DMS114 treated with DMSO at 0.1 percent for 48 hours (cell line): ENCODE results near the gene PTPN4.
"Not testable (repeated sequence)": the region's sequence is repeated elsewhere in the genome, so short reads cannot be mapped to it uniquely, and the experiment has no call there.

Source experiments
- DNase-seq: peaks from one replicate; lab custom pipeline; 2025; ENCODE audit not compliant: unreplicated experiment; lab: John Stamatoyannopoulos, UW

PTPN4 gene

DNA sequence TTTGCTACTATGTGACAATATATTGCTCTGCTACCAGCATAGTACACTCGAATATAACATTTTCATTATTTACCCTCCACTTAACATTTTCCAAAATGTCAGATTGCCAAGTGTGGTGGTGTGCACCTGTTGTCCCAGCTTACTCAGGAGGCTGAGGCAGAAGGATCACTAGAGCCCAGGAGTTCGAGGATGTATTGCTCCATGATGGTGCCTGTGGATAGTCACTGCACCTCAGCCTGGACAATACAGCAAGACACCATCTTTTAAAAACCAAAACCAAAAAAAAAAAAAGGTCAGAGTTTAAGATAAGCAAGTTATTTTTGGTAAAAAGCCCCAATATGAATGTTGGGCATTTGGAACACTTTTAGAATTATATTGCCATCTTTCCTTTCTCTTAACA is 178.0 kb downstream of the PTPN4 start:
- no peak for DNase-seq

GRCh38 chr2:119939915-119940314 is 180.2 kb downstream of the PTPN4 start:
- DNase-seq: no peak

- no peak for DNase-seq
Observed at GRCh38 chr2:119940856-119941255, 181.1 kb downstream of the PTPN4 start.

DNA sequence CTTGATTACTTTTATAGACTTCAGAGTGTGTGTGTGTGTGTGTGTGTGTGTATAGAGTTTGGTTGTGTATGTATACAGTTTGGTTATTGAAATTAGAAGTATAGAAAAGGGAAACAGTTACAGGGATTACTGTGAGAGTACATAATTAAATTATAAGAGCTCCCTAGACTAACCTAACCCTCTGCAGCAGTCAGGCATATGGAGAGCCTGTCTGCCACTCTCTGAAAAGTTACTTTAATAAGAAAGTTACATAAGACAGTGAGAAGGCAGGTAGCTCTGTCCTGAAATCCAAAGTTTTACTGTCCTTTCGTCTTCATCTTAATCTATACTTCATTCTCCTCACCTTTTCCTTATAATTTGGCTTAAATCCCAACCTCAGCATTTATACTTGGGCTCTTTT is 181.7 kb downstream of the PTPN4 start:
- no peak for DNase-seq

- no peak for DNase-seq
Observed at GRCh38 chr2:119941981-119942513, 182.3 kb downstream of the PTPN4 start.

DNA sequence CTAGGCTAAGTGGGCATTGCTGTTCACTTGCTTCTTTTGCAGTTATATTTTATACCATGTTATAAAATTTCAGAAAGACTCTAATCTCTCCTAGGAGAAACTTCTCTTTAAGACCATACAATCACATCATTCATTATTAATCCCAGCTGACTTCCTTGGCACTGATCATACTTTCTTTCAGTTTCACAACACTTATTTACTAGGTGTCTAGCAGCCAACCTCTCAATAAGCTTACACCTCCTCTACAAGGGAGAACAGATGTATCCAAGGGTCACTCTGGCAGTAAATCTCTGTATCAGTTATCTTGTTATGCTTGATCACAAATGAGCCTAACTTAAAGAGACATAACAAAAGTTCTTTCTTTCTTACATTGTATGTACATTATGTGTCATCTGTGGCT is 183.3 kb downstream of the PTPN4 start:
- no peak for DNase-seq

DNA sequence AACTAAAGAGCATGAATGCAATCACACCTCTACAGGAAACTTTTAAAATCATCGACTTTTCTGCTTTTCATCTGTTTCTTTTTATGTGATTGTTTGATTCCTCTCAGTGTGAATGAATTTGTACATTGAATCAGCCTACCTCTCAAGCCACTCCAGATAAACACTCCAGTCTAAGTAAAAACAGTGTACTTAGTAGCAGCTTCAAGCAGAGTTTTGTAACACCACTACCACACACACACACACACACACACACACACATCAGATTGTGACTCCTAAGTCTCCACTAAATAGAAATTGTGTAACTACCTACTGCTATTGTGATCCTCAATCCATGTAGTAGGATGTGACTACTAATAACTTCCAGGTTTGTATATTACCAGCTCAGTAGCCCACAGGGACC is 187.8 kb downstream of the PTPN4 start:
- no peak for DNase-seq

GRCh38 chr2:119950966-119951365 is 191.2 kb downstream of the PTPN4 start:
- DNase-seq: no peak

DNA sequence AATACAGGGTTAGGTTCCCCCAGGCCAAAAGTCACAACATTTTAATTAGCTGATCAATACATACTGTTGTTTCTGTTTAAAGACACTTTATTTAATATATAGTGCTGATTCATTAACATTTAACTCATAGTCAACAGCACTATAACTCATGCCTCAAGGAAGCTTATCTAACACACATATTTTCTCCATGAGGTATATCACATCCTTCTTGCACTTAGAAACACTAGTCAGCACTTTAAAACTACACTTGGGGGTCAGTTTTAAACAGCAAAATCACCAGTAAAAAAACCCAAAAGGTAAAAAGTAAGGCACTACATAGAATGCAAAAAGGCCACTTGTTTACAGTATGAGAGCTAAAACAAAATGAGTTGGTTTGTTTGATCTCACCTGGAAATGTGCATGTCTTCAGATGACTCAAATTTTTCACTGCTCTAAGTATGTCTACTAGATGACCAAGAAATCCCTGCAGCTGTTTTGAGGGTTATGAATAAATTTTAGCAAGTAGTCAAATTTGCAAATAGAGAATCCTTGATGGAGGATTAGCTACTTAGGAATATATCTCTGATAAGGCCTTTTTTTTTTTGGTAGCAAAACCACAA is 199.0 kb downstream of the PTPN4 start:
- DNase-seq: no peak

DNA sequence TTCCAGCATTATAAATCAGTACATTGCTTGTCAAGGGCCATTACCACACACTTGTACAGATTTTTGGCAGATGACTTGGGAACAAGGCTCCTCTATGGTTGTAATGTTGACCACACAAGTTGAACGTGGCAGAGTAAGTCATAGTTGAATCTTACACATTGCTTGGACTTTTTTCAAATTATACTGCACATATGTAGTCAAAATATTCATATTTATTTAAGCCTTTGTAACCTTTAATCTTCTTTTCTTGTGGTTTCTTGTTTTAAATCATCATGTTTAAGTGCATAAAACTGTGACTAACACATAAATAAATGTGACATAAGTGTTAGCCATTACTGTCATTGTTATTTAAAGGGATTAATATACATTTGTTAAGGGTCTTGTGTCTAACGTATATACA is 201.1 kb downstream of the PTPN4 start:
- DNase-seq: no peak

- no peak for DNase-seq
Observed at GRCh38 chr2:119981896-119982295, 222.2 kb downstream of the PTPN4 start.

- no peak for DNase-seq
Observed at GRCh38 chr2:119982506-119982905, 222.8 kb downstream of the PTPN4 start.

GRCh38 chr2:119983108-119983507 is 223.4 kb downstream of the PTPN4 start:
- no peak for DNase-seq

GRCh38 chr2:119996148-119996547 is 236.4 kb downstream of the PTPN4 start:
- DNase-seq: no peak

DNA sequence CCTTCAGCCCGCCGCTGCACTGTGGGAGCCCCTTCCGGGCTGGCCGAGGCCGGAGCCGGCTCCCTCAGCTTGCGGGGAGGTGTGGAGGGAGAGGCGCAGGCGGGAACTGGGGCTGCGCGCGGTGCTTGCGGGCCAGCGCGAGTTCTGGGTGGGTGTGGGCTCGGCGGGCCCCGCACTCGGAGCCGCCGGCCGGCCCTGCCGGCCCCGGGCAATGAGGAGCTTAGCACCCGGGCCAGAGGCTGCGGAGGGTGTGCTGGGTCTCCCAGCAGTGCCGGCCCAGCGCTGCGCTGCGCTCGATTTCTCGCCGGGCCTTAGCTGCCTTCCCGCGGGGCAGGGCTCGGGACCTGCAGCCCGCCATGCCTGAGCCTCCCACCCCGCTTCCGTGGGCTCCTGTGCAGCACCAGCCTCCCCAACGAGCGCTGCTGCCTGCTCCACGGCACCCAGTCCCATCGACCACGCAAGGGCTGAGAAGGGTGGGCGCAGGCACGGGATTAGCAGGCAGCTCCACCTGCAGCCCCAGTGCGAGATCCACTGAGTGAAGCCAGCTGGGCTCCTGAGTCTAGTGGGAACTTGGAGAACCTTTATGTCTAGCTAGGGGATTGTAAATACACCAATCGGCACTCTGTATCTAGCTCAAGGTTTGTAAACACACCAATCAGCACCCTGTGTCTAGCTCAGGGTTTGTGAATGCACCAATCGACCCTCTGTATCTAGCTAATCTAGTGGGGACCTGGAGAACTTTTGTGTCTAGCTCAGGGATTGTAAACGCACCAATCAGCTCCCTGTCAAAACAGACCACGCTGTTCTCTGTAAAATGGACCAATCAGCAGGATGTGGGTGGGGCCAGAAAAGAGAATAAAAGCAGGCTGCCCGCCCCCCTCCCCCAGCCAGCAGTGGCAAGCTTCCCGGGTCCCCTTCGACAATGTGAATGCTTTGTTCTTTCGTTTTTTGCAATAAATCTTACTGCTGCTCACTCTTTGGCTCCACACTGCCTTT is 237.5 kb downstream of the PTPN4 start:
- DNase-seq: not testable (repeated sequence)

DNA sequence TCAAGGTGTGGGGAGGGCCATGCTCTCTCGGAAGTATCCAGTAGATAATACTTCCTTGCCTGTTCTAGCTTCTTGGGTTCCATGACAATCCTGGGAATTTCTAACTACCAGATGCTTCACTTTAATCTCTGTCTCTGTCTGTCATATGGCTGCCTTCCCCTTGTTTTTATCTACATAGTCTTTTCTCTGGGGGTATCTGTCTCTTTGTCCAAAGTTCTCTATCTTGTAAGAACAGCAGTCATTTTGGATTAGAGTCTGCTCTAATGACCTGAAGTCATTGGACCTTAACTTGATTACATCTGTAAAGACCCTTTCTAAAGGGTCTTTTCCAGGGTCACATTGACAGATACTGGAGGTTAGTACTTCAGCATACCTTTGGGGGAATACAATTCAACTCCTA is 241.7 kb downstream of the PTPN4 start:
- no peak for DNase-seq

DNA sequence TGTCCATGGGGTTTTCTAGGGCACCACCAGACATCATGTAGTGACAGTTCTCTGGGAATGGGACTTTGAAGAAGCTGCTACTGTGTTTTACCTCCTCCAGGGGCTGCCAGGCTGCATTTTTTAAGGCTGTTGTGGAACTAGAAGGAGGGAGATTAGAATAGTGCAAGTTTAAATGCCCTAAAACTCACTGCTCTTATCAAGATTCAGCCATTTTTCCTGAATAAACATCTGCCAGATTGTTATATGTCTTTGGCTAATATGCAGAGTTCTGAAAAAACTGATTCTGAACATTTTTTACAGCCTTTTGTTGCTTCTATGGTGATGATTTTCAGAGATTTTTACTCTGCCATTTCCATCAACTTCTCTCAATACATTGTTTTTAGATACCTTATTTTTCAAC is 244.5 kb downstream of the PTPN4 start:
- DNase-seq: no peak

GRCh38 chr2:120005834-120006521 is 246.3 kb downstream of the PTPN4 start:
- no peak for DNase-seq

DNA sequence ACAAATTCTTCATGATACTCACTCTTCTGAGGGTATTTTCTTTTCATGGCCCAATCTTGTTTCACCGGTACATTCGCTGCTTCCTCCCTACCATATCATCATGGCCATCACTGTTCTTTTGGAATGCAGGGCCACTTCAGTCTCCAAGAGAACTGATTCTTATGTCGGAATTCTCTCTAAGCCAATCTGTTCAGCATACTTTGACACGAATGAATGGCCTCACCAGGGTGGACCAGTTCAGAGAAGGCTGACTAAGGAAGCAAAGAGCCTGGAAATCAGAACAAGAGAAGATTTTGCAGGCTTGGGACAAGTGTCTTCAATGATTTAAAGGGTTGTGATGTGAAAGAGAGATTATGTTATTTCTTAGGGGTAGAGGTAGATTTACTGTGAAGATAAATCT is 248.1 kb downstream of the PTPN4 start:
- no peak for DNase-seq

DNA sequence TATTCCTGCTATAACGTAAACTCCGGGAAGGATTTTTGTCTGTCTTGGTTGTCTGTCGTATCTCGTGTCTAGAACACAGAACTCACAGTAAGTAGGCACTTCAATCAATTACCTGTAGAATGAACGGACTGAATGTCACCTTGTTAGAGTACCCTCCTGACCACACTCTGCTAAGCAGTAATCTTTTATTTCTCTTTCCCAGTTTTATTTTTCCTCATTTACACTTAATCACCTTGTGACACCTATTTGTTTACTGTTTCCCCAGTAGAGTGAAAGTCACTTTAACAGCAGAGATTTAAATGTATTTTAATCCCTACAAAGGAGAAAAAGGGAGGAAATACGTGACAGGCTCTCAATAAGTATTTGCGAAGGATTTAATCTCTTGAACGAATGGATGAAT is 252.6 kb downstream of the PTPN4 start:
- DNase-seq: no peak

- DNase-seq: peak; percentile 77
Observed at GRCh38 chr2:120012771-120013596, 253.3 kb downstream of the PTPN4 start, which contains the start of gene EPB41L5. Gene EPB41L5 (plus strand): TSS chr2:120013077. CDS start chr2:120019085, 6,008 bp downstream.
